ENCODE measurements around the gene HHEX.

The HHEX gene

DNA sequence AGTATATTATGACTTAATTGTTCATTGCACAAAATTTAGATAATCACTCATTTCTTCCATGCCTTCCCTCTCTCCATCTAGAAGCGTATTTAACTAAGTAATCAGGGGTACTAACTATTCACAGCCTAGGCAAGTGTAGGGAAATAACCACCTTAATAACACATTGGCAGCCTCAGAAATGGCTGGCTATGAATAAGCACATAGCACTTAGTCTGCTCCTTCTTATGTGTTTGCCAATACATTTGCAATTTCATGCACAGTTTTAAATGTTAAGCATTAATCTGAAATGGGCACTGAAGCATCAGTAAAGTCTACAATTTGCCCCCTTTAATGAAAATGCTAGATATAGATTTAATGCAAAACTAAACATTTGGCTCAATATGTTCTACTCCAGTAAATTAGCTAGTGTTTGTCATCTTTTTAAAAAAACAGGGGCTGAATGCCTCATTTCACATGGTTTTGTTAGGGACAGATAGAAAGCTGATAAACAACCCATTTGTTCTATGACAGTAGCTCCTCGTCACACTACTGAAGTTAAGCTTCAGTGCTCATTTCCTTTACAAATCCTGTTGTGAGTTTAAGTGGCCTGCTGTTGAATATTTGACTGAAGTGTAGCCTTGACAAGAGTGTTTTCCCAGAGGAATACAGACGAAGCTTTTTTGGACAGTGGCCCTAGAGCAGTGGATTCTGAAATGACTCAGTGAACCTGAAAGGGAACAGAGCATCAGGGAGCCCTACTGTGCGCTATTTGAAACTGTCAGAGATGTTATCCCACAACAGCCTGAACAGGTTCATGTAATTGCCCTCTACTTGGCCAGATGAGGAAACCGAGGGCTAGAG is 30.5 kb downstream of the HHEX start:
- DNase-seq (ENCODE audit: low read depth in 2 of 2): peak in 1 of 2 donors; percentile 11
- TF ChIP-seq, protein P1, sequence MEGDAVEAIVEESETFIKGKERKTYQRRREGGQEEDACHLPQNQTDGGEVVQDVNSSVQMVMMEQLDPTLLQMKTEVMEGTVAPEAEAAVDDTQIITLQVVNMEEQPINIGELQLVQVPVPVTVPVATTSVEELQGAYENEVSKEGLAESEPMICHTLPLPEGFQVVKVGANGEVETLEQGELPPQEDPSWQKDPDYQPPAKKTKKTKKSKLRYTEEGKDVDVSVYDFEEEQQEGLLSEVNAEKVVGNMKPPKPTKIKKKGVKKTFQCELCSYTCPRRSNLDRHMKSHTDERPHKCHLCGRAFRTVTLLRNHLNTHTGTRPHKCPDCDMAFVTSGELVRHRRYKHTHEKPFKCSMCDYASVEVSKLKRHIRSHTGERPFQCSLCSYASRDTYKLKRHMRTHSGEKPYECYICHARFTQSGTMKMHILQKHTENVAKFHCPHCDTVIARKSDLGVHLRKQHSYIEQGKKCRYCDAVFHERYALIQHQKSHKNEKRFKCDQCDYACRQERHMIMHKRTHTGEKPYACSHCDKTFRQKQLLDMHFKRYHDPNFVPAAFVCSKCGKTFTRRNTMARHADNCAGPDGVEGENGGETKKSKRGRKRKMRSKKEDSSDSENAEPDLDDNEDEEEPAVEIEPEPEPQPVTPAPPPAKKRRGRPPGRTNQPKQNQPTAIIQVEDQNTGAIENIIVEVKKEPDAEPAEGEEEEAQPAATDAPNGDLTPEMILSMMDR (IDR thresholded peaks at IDR 0.05; ENCODE audit: low read depth, low read length): no peak
- no peak overlapping the region for H3K4me3 ChIP-seq (replicated peaks in 1 of 2; ENCODE audit: low read depth in 2 of 2, low read length in 2 of 2)

DNA sequence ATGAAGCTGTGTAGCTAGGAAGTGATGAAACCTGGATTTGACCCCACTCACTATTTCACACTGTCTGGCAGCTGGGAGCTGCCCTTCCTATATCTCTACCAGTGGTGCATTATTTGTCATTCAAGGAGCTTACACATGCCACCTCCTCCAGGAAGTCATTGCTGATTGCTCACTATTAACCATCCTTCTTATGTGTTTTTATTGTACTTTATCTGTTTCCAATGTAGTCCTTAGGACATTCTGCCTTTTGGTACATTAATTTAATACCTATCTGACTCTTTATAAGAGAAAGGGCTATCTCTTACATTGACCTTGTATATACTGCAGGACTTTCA is 31.0 kb downstream of the HHEX start:
- TF ChIP-seq, protein P1 (IDR thresholded peaks at IDR 0.05; ENCODE audit: low read depth, low read length): no peak
- H3K4me3 ChIP-seq (replicated peaks in 1 of 2; ENCODE audit: low read depth in 2 of 2, low read length in 2 of 2): no peak overlapping the region
- no peak for DNase-seq (ENCODE audit: low read depth in 2 of 2)

DNA sequence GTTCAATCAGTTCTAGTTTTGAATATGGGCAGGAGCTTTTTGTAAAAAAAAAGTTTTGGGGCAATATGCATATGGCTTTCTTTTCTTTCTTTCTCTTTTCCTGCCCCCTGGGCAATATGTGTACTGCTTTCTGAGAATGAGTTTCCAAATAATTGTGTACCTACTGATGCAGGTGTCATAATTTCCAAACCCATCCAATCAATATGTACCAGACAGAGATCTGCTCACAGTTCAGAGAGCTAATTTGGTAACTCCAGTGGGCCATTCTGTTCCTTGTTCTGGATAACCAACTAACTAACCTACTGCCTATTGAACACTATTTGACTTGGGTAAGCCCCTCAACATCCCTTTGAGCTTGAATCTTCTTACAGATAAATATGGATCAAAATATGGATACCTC is 32.6 kb downstream of the HHEX start:
- TF ChIP-seq, protein P1 (IDR thresholded peaks at IDR 0.05; ENCODE audit: low read depth, low read length): no peak
- no peak for DNase-seq (ENCODE audit: low read depth in 2 of 2)
- no peak overlapping the region for H3K4me3 ChIP-seq (replicated peaks in 1 of 2; ENCODE audit: low read depth in 2 of 2, low read length in 2 of 2)

DNA sequence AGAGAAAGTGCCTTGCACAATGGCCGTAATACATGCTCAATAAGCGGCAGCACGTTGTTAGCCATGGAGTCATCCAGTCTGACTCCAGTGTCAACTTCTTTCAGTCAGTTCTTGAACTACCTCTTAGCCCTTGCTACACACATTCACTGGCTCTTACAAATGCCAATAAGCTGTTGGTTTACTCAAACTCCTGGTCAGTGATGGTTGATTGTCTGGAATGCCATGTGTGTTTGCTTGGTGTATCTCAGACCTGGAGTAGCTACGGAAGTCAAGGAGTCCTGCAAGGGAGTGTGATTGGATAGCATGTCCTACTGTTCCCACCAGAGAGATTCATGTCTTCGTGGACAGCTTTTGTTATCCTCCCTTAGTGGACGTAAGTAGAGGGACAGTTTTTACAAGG is 37.4 kb downstream of the HHEX start:
- H3K4me3 ChIP-seq (replicated peaks in 1 of 2; ENCODE audit: low read depth in 2 of 2, low read length in 2 of 2): no peak overlapping the region
- no peak for DNase-seq (ENCODE audit: low read depth in 2 of 2)
- TF ChIP-seq, protein P1 (IDR thresholded peaks at IDR 0.05; ENCODE audit: low read depth, low read length): no peak

DNA sequence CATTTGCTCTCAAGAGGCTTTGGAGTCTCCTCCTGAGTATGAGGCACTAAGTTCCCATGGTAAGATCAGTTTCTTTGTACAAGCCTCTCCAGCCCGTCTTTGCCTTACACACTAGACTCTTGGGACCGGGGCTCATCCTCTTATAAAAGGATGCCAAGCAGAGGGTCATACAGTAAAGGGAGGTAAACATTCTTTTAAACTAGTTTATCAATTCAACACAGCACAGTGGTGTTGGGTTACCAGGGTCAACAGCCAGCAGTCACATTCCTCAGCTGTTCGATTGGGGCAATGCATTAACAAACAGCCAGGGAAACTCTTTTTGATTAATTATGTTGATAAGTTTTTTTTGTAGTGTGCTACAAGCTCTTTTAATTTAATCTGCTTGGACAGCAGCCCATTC is 37.8 kb downstream of the HHEX start:
- no peak for DNase-seq (ENCODE audit: low read depth in 2 of 2)
- no peak overlapping the region for H3K4me3 ChIP-seq (replicated peaks in 1 of 2; ENCODE audit: low read depth in 2 of 2, low read length in 2 of 2)
- TF ChIP-seq, protein P1 (IDR thresholded peaks at IDR 0.05; ENCODE audit: low read depth, low read length): no peak

DNA sequence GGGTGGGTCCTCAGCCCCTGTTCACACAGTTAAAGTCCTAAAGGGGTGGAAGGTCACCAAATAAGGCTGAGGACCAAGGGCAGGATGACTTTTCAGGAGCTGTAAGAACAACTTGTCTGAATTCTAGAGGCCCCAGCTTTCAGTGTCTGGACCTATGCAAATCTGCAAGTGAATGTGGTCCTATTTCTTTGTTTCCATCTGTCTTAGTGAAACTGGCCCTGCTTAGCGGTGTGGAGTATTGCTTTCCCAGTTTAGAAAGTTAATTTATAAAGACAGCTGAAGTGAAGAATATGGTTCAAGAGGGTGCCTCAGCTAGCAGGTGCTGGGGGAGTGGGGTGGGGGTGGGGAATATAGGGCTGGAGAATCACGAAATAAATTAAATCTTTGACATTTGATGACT is 40.1 kb downstream of the HHEX start:
- H3K4me3 ChIP-seq (replicated peaks in 1 of 2; ENCODE audit: low read depth in 2 of 2, low read length in 2 of 2): no peak overlapping the region
- TF ChIP-seq, protein P1 (IDR thresholded peaks at IDR 0.05; ENCODE audit: low read depth, low read length): no peak
- DNase-seq (ENCODE audit: low read depth in 2 of 2): no peak

DNA sequence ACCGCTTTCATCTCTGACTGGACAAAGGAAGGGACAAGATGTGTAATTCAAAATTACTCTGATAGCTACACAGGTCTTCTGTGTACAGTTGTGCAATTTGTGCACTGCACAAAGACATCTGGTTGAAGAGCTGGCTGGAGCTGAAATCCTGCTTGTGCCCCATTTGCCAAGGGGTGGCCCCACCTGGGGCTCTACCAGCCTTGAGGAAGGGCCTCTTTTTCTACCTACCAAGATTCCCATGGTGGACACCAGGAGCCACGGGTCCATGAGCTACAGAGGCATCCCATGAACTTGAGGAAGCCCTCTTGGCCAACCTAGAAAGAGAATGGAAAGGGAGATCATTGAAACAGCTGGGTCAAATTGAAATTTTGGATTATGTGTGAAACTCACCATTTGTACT is 43.2 kb downstream of the HHEX start:
- DNase-seq (ENCODE audit: low read depth in 2 of 2): no peak
- H3K4me3 ChIP-seq (replicated peaks in 1 of 2; ENCODE audit: low read depth in 2 of 2, low read length in 2 of 2): no peak overlapping the region
- TF ChIP-seq, protein P1 (IDR thresholded peaks at IDR 0.05; ENCODE audit: low read depth, low read length): no peak
